Glutamatergic neuron (in vitro differentiated cells): ENCODE data around the gene BCL2. TPM values are rescaled to one million over a fixed set of nuclear protein-coding genes. Genes with fewer than 3 reads are reported as not detected.

Source experiments
- DNase-seq: peaks from one replicate; pipeline ENCODE4 v3.0.0; 2022
- H3K27ac Mint-ChIP-seq: one replicate; pipeline ENCODE4 v1.8.0; 2020; ENCODE audit warnings: mild to moderate bottlenecking, mixed read lengths, inconsistent platforms; ENCODE audit not compliant: unreplicated experiment
- H3K27me3 Mint-ChIP-seq: one replicate; pipeline ENCODE4 v1.8.0; 2020; ENCODE audit warnings: mild to moderate bottlenecking, moderate library complexity, mixed read lengths, inconsistent platforms; ENCODE audit not compliant: unreplicated experiment
- H3K36me3 Mint-ChIP-seq: one replicate; pipeline ENCODE4 v1.8.0; 2020; ENCODE audit warnings: mild to moderate bottlenecking, mixed read lengths, inconsistent platforms; ENCODE audit not compliant: unreplicated experiment
- H3K4me1 Mint-ChIP-seq: one replicate; pipeline ENCODE4 v1.8.0; 2020; ENCODE audit warnings: mild to moderate bottlenecking, low read depth, mixed read lengths, inconsistent platforms; ENCODE audit not compliant: unreplicated experiment
- H3K4me3 Mint-ChIP-seq: one replicate; pipeline ENCODE4 v1.8.0; 2020; ENCODE audit warnings: mild to moderate bottlenecking, mixed read lengths, inconsistent platforms; ENCODE audit not compliant: unreplicated experiment
- H3K9me3 Mint-ChIP-seq: one replicate; pipeline ENCODE4 v1.8.0; 2020; ENCODE audit warnings: mild to moderate bottlenecking, moderate library complexity, mixed read lengths, inconsistent platforms; ENCODE audit not compliant: unreplicated experiment
- total RNA-seq: library from RNA; stranded (reverse); fragmentation: NEBNext Ultra II Directional; extraction: Animal tissue kit (Norgen Biotek cat#: 25700); gene quantifications from one replicate; pipeline ENCODE4 v1.2.1, GENCODE V29; 2021; ENCODE audit not compliant: unreplicated experiment
- TF ChIP-seq, protein P1 (sequence below): fragments of 200-600 bp; sonication (generic); IDR thresholded peaks from one replicate; pipeline ENCODE4 v1.5.0; 2021; ENCODE audit not compliant: partially characterized antibody, unreplicated experiment

Gene BCL2
- total RNA-seq, 1 donor from 2014 or later, result 6.8 TPM

- H3K36me3 Mint-ChIP-seq, result no peaks in the 10 kb centered on the region
- DNase-seq, result no peak
- no peaks in the 10 kb centered on the region for H3K4me1 Mint-ChIP-seq
- TF ChIP-seq, protein P1, sequence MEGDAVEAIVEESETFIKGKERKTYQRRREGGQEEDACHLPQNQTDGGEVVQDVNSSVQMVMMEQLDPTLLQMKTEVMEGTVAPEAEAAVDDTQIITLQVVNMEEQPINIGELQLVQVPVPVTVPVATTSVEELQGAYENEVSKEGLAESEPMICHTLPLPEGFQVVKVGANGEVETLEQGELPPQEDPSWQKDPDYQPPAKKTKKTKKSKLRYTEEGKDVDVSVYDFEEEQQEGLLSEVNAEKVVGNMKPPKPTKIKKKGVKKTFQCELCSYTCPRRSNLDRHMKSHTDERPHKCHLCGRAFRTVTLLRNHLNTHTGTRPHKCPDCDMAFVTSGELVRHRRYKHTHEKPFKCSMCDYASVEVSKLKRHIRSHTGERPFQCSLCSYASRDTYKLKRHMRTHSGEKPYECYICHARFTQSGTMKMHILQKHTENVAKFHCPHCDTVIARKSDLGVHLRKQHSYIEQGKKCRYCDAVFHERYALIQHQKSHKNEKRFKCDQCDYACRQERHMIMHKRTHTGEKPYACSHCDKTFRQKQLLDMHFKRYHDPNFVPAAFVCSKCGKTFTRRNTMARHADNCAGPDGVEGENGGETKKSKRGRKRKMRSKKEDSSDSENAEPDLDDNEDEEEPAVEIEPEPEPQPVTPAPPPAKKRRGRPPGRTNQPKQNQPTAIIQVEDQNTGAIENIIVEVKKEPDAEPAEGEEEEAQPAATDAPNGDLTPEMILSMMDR, result no peak
- no peak overlapping the region for H3K27ac Mint-ChIP-seq
- no peak overlapping the region for H3K4me3 Mint-ChIP-seq
- H3K27me3 Mint-ChIP-seq, result no peaks in the 10 kb centered on the region
- H3K9me3 Mint-ChIP-seq, result peaks cover 5% of the 10 kb centered on the region
Measured at GRCh38 chr18:63168287-63168686, 151.3 kb downstream of the BCL2 start.

GRCh38 chr18:63166142-63166541 lies 153.4 kb downstream of the BCL2 start:
- H3K27ac Mint-ChIP-seq, result no peak overlapping the region
- no peak for DNase-seq

DNA sequence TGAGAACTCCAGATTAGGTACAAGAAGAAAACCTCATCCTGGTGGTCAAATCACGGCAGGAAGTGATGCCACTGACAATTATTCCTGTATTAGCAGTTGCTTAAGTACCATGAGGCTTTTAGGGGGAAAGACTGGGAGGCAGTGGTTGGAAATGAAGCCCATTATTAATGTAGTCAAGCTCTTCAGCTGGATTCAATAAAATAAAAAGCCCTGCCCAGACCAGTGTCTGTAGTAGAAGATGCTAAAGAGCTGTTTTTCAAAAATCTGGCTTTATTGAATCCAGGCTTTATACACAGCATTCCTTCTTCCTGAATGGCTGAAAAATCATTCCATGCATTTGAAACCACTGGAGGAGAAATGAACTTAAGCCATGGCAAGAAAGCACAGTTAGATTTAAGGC lies 155.2 kb downstream of the BCL2 start:
- peaks cover 2% of the 10 kb centered on the region for H3K4me1 Mint-ChIP-seq
- no peak overlapping the region for H3K27ac Mint-ChIP-seq
- TF ChIP-seq, protein P1, result no peak
- DNase-seq, result no peak
- H3K4me3 Mint-ChIP-seq, result no peak overlapping the region
- no peaks in the 10 kb centered on the region for H3K36me3 Mint-ChIP-seq
- no peaks in the 10 kb centered on the region for H3K27me3 Mint-ChIP-seq
- peaks cover 4% of the 10 kb centered on the region for H3K9me3 Mint-ChIP-seq

More at GRCh38 chr18:63166142-63166541, 153.4 kb downstream of the BCL2 start:
- Mint-ChIP-seq H3K4me1 (no peaks in the 10 kb centered on the region), H3K27me3 (no peaks in the 10 kb centered on the region), H3K36me3 (no peaks in the 10 kb centered on the region), H3K9me3 (peaks cover 5% of the 10 kb centered on the region), H3K4me3 (no peak overlapping the region)
- TF ChIP-seq, protein P1, result no peak

DNA sequence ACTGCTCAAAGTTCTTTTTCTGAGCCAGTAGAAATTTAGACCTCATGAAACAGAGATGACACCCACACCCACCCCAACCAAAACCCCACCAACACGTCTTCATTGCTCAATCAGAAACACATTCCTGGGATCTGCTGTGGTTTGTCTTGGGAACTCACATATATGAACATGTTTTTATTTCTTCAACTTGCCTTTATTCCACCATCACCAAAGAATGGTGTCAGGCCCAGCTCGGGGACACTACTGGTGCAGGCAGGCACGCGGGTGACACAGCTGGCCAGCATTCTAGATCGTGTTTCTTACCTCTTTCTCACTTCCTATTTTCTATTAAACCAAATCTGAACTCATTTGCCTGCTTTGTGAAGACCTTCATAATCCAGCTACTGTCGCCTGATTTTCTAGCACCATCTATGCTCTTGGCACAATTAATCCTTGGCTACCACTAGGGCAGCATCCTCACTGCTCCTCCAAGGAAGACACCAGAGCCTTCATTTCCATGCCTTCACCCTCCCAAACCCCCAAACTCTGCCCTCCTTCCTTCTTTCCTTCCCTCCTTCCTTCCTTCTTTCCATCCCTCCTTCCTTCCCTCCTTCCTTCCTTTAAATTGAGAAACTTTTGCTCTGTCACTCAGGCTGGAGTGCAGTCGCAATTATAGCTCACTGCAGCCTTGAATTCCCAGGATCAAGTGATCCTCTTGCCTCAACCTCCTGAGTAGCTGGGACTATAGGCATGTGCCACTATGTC lies 157.1 kb downstream of the BCL2 start:
- peak overlapping the region; percentile 7 for H3K27ac Mint-ChIP-seq
- H3K9me3 Mint-ChIP-seq, result peaks cover 3% of the 10 kb centered on the region
- no peak overlapping the region for H3K4me3 Mint-ChIP-seq
- peaks cover 5% of the 10 kb centered on the region for H3K4me1 Mint-ChIP-seq
- TF ChIP-seq, protein P1, result no peak
- no peaks in the 10 kb centered on the region for H3K36me3 Mint-ChIP-seq
- peaks cover 2% of the 10 kb centered on the region for H3K27me3 Mint-ChIP-seq
- no peak for DNase-seq

DNA sequence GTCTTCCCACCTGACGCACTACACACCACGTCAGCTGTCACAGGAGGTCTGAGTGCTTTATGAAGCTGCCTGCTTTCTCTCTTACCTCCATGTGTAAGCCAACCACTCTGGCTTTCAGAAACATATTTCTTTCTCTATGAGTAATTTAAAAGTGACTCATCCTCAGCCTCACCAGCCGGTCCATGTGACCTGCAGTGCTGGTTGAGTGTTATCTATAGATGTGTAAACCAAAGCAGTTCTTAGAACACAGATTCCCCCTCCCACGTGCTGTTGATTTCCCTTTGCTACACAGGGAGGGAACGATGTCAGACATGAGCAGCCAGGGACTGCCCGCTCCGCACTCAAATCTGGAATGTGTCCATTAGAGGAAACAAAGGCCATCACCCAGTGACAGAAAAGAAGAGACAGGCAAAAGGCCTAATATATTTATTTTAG lies 157.8 kb downstream of the BCL2 start:
- no peak overlapping the region for H3K4me3 Mint-ChIP-seq
- peaks cover 6% of the 10 kb centered on the region for H3K4me1 Mint-ChIP-seq
- peaks cover 2% of the 10 kb centered on the region for H3K27me3 Mint-ChIP-seq
- TF ChIP-seq, protein P1, result no peak
- H3K9me3 Mint-ChIP-seq, result peaks cover 2% of the 10 kb centered on the region
- DNase-seq, result no peak
- H3K36me3 Mint-ChIP-seq, result no peaks in the 10 kb centered on the region
- no peak overlapping the region for H3K27ac Mint-ChIP-seq
